ENCODE results near the gene BAIAP3. TPM values are rescaled to one million over a fixed set of nuclear protein-coding genes. Genes with fewer than 3 reads are reported as not detected.

BAIAP3 gene
- total RNA-seq, 1 experiment from 2014 or later, result 44.7 TPM

GRCh38 chr16:1317479-1318267 lies 15.8 kb upstream of the BAIAP3 start:
- peaks cover 54 to 72% of the 10 kb centered on the region in 2 experiments for H3K36me3 ChIP-seq (ENCODE audit: control insufficient read depth in 1 of 2, insufficient read depth in 2 of 2, low read length in 2 of 2)
- H3K9me3 ChIP-seq (ENCODE audit: control insufficient read depth in 1 of 2, insufficient read depth in 1 of 2, low read depth in 1 of 2, low read length in 2 of 2), result no peaks in the 10 kb centered on the region
- no peaks in the 10 kb centered on the region for H3K4me1 ChIP-seq (ENCODE audit: control insufficient read depth in 1 of 2, insufficient read depth in 2 of 2, low read length in 2 of 2)
- CTCF ChIA-PET, result no interaction called here
- no TSS peak for BruUV-seq (replicated peaks)
- DNase-seq (ENCODE audit: low read depth, low spot score) (no peak), ATAC-seq (no peak)
- intact Hi-C loops (cut with micrococcal nuclease), result no loop called here
- H3K9me2 ChIP-seq (ENCODE audit: insufficient read depth), result no peaks in the 10 kb centered on the region
- no peak overlapping the region for H3K4me2 ChIP-seq (ENCODE audit: low read length)
- POLR2A ChIA-PET, result no interaction called here
- TF ChIP-seq EGR1 (IDR thresholded peaks at IDR 0.05; ENCODE audit: low read depth) (no peak), ZNF274 (IDR thresholded peaks at IDR 0.05; ENCODE audit: low read depth, low read length) (no peak), POLR2A (IDR thresholded peaks at IDR 0.05; ENCODE audit: borderline replicate concordance, extremely low read depth, insufficient read depth, insufficient read length) (no peak), CBX3 (IDR thresholded peaks at IDR 0.05; ENCODE audit: low read depth) (no peak), CEBPB (IDR thresholded peaks at IDR 0.05; ENCODE audit: low read depth) (no peak), YY1 (IDR thresholded peaks at IDR 0.05; ENCODE audit: extremely low read depth, insufficient replicate concordance, low read depth, low read length) (no peak), TCF7L2 (IDR thresholded peaks at IDR 0.05; ENCODE audit: borderline replicate concordance, extremely low read depth, insufficient read depth, insufficient read length) (no peak), SRF (IDR thresholded peaks at IDR 0.05; ENCODE audit: low read depth) (no peak), EZH2phosphoT487 (IDR thresholded peaks at IDR 0.05; ENCODE audit: borderline replicate concordance) (no peak), EZH2 (IDR thresholded peaks at IDR 0.05) (no peak), SIN3A (IDR thresholded peaks at IDR 0.05; ENCODE audit: low read depth) (no peak), ZBTB33 (IDR thresholded peaks at IDR 0.05; ENCODE audit: extremely low read depth, insufficient replicate concordance, low read length) (no peak), CTCF (IDR thresholded peaks at IDR 0.05 in 2 of 3, conservative IDR thresholded peaks at IDR 0.05 in 1 of 3; ENCODE audit: borderline replicate concordance in 1 of 3, insufficient read depth in 1 of 3, low read depth in 2 of 3, low read length in 2 of 3) (no peak), MAX (IDR thresholded peaks at IDR 0.05) (no peak), JUND (IDR thresholded peaks at IDR 0.05) (no peak), ELF1 (IDR thresholded peaks at IDR 0.05; ENCODE audit: borderline replicate concordance, low read depth) (no peak), ATF3 (IDR thresholded peaks at IDR 0.05) (no peak)
- H3K9ac ChIP-seq (ENCODE audit: low read length), result no peak overlapping the region
- H3K27me3 ChIP-seq (ENCODE audit: insufficient read depth, low read length), result no peaks in the 10 kb centered on the region
- peaks cover 75% of the 10 kb centered on the region for H3K79me2 ChIP-seq (ENCODE audit: insufficient read depth, low read length)
- H4K20me1 ChIP-seq (ENCODE audit: insufficient read depth), result peaks cover 4% of the 10 kb centered on the region; the same call in 1 of the 2 replicates
- RAD21 ChIA-PET (ENCODE audit: low non-redundant PET in 1 of 2, low total read pairs in 2 of 2, uncharacterized antibody in 2 of 2, unreplicated experiment in 2 of 2), result no interaction called here
- no peak overlapping the region for H3K27ac ChIP-seq (ENCODE audit: low read depth, low read length)
- no peak overlapping the region for H2AFZ ChIP-seq (ENCODE audit: low read depth, low read length, poor library complexity, severe bottlenecking)
- no peak overlapping the region for H3K4me3 ChIP-seq (replicated peaks in 1 of 2; ENCODE audit: low read depth in 1 of 2, low read length in 2 of 2)
